ENCODE data around the gene SGK1.
A peak's percentile ranks its signal among the peaks of the same experiment; 100 is the strongest.
"Not testable (repeated sequence)": the region's sequence is repeated elsewhere in the genome, so short reads cannot be mapped to it uniquely, and the experiment has no call there.

Gene SGK1

GRCh38 chr6:134256862-134257261 is 61.0 kb downstream of the SGK1 start:
- no peaks in the 10 kb centered on the region for H3K36me3 ChIP-seq
- intact Hi-C loops (cut with DNase I; ENCODE audit: low total_unique reads) = no loop called here
- H3K4me3 ChIP-seq = no peak overlapping the region
- no peak overlapping the region for H3K27ac ChIP-seq
- TF ChIP-seq CTCF (IDR thresholded peaks at IDR 0.05) = no peak
- H3K9me3 ChIP-seq = no peaks in the 10 kb centered on the region
- H3K27me3 ChIP-seq = no peaks in the 10 kb centered on the region
- no peaks in the 10 kb centered on the region for H3K4me1 ChIP-seq
- no peak for DNase-seq

- H3K27ac ChIP-seq; H3K9me3 ChIP-seq; DNase-seq; intact Hi-C loops (cut with DNase I; ENCODE audit: low total_unique reads); H3K27me3 ChIP-seq; H3K4me1 ChIP-seq; H3K36me3 ChIP-seq; H3K4me3 ChIP-seq: not testable (repeated sequence)
These were observed 62.6 kb downstream of the SGK1 start for GRCh38 chr6:134255280-134255679.

GRCh38 chr6:134254118-134254517 is 63.8 kb downstream of the SGK1 start:
- Histone ChIP-seq H3K27me3 (no peaks in the 10 kb centered on the region), H3K36me3 (no peaks in the 10 kb centered on the region), H3K4me1 (peaks cover 0 to 4% (median 0%) of the 10 kb centered on the region in 4 donors), H3K9me3 (no peaks in the 10 kb centered on the region), H3K27ac (no peak overlapping the region), H3K4me3 (no peak overlapping the region)
- intact Hi-C loops (cut with DNase I; ENCODE audit: low total_unique reads) = no loop called here
- DNase-seq = no peak
- no peak for TF ChIP-seq CTCF (IDR thresholded peaks at IDR 0.05)

- no peaks in the 10 kb centered on the region for H3K9me3 ChIP-seq
- no peak overlapping the region for H3K4me3 ChIP-seq
- peaks cover 0 to 4% (median 0%) of the 10 kb centered on the region in 4 donors for H3K4me1 ChIP-seq
- no peaks in the 10 kb centered on the region for H3K27me3 ChIP-seq
- TF ChIP-seq CTCF (IDR thresholded peaks at IDR 0.05) = no peak
- no peak overlapping the region for H3K27ac ChIP-seq
- peak in 1 of 2 donors; percentile 24 for DNase-seq
- intact Hi-C loops (cut with DNase I; ENCODE audit: low total_unique reads) = no loop called here
- no peaks in the 10 kb centered on the region for H3K36me3 ChIP-seq
These were observed 64.2 kb downstream of the SGK1 start for GRCh38 chr6:134253681-134254080.

- TF ChIP-seq CTCF (IDR thresholded peaks at IDR 0.05) = no peak
- no peak for DNase-seq
- Histone ChIP-seq H3K27me3 (no peaks in the 10 kb centered on the region), H3K27ac (no peak overlapping the region), H3K36me3 (no peaks in the 10 kb centered on the region), H3K9me3 (no peaks in the 10 kb centered on the region), H3K4me1 (peaks cover 0 to 4% (median 0%) of the 10 kb centered on the region in 4 donors), H3K4me3 (no peak overlapping the region)
- intact Hi-C loops (cut with DNase I; ENCODE audit: low total_unique reads) = no loop called here
These were observed 66.6 kb downstream of the SGK1 start for GRCh38 chr6:134251320-134251719.

GRCh38 chr6:134250776-134251175 is 67.1 kb downstream of the SGK1 start:
- Histone ChIP-seq H3K27me3 (no peaks in the 10 kb centered on the region), H3K4me3 (no peak overlapping the region), H3K27ac (no peak overlapping the region), H3K9me3 (no peaks in the 10 kb centered on the region), H3K36me3 (no peaks in the 10 kb centered on the region), H3K4me1 (peaks cover 0 to 4% (median 0%) of the 10 kb centered on the region in 4 donors)
- intact Hi-C loops (cut with DNase I; ENCODE audit: low total_unique reads) = no loop called here
- no peak for DNase-seq
- no peak for TF ChIP-seq CTCF (IDR thresholded peaks at IDR 0.05)
